Activated CD8-positive, alpha-beta memory T cell treated with anti-CD3 and anti-CD28 coated beads for 24 hours (primary cell): ENCODE results near the gene SNURF.
"Not testable (repeated sequence)": the region's sequence is repeated elsewhere in the genome, so short reads cannot be mapped to it uniquely, and the experiment has no call there.

Experiments used
- DNase-seq: peaks from one replicate; pipeline ENCODE4 v3.0.0-alpha.2; 2020

The SNURF gene

GRCh38 chr15:24954783-24955530, at the start of gene SNURF, which contains the start of gene SNRPN:
Gene SNURF (plus strand): TSS chr15:24954987. CDS start chr15:24955049, 62 bp downstream.
Gene SNRPN (plus strand): TSS chr15:24954987. CDS start chr15:24974454, 19,467 bp downstream.
- DNase-seq = peak; percentile 82

DNA sequence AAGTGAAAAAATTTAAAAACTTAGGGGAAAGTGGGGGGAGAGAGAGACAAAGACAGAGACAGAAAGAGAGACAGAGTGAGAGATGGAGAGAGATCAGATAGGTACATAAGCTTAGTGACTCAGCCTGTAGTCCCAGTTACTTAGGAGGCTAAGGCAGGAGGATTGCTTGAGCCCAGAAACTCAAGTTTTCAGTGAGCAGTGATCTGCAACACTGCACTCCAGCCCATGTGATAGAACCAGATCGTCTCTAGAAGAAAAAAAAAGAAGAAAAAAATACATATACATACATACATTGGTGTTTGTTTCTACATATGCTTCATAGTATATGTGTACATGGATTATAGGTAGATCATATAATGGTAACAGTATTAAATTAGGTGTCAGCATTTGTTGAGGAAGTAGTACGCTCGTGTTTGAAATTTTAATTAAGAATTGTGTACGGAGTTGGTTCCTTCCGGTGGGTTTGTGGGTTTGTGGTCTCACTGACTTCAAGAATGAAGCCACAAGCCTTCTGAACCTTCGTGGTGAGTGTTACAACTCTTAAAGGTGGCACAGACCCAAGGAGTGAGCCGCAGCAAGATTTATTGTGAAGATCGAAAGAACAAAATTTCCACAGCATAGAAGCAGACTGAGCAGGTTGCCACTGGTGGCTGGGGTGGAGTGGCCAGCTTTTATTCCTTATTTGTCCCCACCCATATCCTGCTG, 38.3 kb upstream of the SNURF start:
- no peak for DNase-seq

DNA sequence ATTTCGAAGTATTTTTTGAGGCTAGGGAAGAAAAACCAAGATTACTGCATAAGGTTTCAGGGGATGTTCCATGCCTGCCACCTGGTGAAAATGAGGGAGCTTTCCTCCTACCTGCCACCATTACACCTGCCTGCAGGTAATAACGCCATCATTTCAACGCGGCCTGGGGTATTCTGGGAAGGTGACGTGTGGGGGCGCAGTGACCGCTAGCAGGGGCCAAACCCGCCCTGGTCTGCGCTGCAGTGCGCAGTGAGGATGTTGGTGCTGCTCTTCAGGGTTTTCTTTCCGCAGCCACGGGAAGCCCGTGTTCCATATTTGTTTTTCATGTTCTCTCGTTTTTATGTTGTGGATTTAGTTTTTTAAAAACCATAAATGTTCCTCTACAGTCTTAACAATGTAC, 37.4 kb upstream of the SNURF start:
- DNase-seq = no peak

DNA sequence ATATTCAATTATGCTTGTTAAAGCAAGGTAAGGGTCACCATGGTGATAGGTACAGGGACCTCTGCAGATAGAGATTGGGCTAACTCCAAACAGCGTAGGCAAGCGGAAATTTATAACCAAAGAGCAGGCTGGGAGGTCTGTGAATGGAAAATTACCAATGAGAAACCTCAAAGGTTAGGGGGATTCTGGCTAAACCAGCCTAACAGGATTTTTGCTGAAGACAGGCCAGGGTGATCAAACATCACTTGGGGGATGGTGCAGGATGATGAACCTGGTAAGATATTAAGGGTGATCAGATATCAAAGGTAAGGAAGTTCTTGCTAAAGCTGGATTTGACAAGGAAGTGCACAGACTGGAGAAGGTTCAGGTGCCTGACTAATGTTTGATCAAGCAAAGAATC, 35.3 kb upstream of the SNURF start:
- no peak for DNase-seq

DNA sequence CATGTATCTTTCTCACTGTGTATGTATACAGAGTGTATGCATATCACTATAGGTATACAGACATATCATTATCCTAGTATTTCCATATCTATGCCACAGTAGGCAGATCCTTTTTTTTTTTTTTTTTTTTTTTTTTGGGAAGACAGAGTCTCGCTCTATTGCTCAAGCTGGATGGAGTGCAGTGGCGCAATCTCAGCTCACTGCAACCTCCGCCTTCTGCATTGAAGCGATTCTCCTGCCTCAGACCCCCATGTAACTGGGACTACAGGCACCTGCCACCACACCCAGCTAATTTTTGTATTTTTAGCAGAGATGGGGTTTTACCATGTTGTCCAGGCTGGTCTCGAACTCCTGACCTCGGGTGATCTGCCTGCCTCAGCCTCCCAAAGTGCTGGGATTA, 32.0 kb upstream of the SNURF start:
- not testable (repeated sequence) for DNase-seq

DNA sequence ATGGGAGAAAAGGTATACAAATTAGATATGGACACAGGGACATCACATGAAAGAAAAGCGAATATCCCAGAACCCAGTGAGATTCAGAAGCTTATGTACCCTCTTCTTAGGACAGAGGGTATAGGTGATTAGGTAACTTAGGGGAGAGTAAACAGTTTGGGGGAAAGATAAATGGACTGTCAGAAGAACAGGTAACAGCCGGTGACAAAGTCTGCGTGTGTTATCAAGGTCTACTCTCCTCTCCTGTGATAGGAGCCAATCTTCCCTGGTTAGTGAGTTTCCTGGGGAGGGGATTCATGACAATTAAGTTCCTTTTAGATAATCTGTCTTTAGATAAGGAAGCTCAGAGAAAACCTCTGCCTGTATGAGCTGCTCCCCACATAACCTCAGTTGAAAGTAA, 30.6 kb upstream of the SNURF start:
- DNase-seq = no peak

GRCh38 chr15:24924621-24925020, 30.2 kb upstream of the SNURF start:
- no peak for DNase-seq

GRCh38 chr15:24931874-24932732, 22.7 kb upstream of the SNURF start:
- not testable (repeated sequence) for DNase-seq

DNA sequence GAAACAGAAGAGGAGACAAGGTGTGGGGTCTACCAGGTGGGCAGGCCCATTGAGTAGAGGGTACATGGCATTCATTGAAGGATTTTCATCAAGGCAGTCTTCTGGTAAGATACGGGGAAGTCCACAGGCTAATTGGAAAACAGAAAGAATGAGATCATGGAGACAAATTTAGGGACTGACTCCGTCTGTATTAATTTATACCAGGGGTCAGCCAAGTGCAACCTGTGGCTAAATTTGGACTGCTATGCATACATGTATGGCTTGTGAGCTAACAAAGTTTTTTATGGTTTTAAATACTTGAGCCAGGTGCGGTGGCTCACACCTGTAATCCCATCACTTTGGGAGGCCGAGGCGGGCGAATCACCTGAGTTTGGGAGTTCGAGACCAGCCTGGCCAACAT, 21.1 kb upstream of the SNURF start:
- no peak for DNase-seq

GRCh38 chr15:24938224-24938623, 16.6 kb upstream of the SNURF start:
- DNase-seq = not testable (repeated sequence)

DNA sequence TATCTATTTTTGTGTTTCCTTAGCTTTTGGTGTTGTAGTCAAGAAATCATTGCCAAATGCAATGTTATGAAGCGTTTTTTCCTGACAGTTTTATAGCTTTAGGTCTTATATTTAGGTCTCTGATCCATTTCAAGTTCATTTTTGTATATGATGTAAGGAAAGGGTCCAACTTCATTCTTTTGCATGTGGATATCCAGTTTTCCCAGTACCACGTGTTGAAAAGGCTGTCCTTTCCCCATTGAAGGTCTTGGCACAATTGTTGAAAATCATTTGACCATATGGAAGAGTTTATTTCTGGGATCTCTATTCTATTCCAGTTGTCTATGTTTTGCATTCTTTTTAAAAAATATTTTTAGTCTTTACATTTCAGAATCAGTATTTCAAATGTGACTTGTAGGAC, 14.6 kb upstream of the SNURF start:
- DNase-seq = no peak

- no peak for DNase-seq
Measured at GRCh38 chr15:24943361-24943760, 11.4 kb upstream of the SNURF start.

DNA sequence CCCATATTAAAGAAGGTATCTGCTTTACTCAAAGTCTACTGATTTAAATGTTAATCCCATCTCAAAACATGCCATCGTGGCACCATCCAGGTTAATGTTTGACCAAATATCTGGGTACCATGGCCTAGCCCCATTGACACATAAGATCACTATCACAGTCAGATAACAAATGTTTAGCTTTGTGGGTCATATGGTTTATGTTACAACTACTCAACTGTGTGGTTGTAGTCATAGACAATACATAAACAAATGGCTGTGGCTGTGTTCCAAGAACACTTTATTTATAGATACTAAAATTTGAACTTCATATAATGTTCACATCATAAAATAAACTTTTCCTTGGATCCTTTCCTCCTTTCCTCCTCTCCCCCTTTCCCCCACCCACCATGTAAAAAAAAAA, 9.8 kb upstream of the SNURF start:
- DNase-seq = no peak

- no peak for DNase-seq
Measured at GRCh38 chr15:24945711-24946110, 9.1 kb upstream of the SNURF start.

DNA sequence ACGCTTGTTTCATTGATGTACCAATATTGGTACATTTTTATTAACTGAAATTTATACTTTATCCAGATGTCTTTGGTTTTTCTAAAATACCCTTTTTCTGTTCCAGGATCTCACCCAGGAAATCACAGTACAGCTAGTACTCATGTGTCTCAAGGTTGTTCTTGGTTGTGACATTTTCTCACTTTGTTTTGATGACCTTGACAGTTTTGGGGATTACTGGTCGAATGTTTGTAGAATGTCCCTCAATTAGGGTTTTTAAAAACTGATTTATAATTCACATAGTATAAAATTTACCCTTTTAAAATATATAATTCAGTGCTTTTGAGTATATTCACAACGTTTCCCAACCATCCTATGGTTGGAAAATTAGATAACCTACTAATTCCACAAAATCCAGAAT, 6.3 kb upstream of the SNURF start:
- DNase-seq = no peak

- DNase-seq = peak; percentile 64
Measured at GRCh38 chr15:24955531-24955921, 739 bp downstream of the SNURF start.

- peak; percentile 78 for DNase-seq
Measured at GRCh38 chr15:24956111-24956838, 1.5 kb downstream of the SNURF start.

DNA sequence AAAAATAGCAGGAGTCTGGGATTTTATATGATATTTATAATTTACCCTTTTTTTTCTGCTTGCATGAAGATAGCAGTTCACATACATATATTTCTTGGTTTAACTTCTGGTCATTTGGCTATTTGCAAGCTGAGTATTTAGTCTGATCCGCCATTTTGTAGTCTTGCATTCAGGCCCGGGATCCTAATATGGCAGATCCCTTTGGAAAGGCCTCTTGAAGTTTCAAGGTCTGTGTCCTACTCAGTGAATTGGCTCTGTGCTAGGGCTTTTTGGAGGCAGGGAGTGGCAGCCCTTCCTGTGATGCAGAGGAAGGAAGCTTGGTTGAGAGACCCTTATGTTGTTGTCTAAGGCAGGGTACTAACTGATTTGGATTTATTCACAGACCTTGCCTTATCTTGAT, 2.9 kb downstream of the SNURF start:
- no peak for DNase-seq

- no peak for DNase-seq
Measured at GRCh38 chr15:24961967-24962366, 7.2 kb downstream of the SNURF start.

DNA sequence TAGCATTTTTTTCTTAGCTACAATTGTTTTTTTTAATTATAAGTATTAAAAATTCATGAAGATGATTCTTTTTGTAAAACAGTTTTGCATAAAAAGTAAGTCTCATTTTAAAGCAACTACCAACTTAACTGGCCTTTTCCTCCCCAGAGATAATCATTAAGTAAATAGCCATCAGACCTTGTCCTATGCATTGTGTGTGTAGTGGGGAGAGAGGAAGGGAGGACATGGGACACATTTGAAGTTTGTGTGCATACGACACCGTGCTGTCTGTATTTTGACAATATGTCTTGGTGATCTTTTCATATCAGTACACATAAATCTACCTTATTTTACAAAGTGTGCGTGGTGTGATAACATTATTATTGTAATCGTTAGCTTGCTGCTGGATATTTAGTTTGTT, 8.1 kb downstream of the SNURF start:
- no peak for DNase-seq

- DNase-seq = no peak
Measured at GRCh38 chr15:24966364-24967103, 11.7 kb downstream of the SNURF start.

GRCh38 chr15:24971052-24971451, 16.3 kb downstream of the SNURF start:
- no peak for DNase-seq
